HL-60 (cell line): Measurements from ENCODE around the gene IQGAP2.

ENCODE experiments used
- CTCF ChIP-seq: IDR thresholded peaks from one replicate; pipeline ENCODE4 v1.5.1; 2011; ENCODE audit warnings: low read length, control low read depth, inconsistent platforms; ENCODE audit not compliant: insufficient read depth
- GABPA ChIP-seq: IDR thresholded peaks from 2 replicates; pipeline ENCODE4 v1.6.1; 2012; ENCODE audit warnings: low read depth
- POLR2AphosphoS5 ChIP-seq: IDR thresholded peaks from 2 replicates; pipeline ENCODE4 v1.6.1; 2012; ENCODE audit warnings: low read depth
- REST ChIP-seq: IDR thresholded peaks from 2 replicates; pipeline ENCODE4 v1.6.1; 2012; ENCODE audit warnings: low read depth; ENCODE audit not compliant: insufficient replicate concordance
- SPI1 ChIP-seq: IDR thresholded peaks from 2 replicates; pipeline ENCODE4 v1.6.1; 2012; ENCODE audit warnings: low read depth, mild to moderate bottlenecking, borderline replicate concordance

DNA sequence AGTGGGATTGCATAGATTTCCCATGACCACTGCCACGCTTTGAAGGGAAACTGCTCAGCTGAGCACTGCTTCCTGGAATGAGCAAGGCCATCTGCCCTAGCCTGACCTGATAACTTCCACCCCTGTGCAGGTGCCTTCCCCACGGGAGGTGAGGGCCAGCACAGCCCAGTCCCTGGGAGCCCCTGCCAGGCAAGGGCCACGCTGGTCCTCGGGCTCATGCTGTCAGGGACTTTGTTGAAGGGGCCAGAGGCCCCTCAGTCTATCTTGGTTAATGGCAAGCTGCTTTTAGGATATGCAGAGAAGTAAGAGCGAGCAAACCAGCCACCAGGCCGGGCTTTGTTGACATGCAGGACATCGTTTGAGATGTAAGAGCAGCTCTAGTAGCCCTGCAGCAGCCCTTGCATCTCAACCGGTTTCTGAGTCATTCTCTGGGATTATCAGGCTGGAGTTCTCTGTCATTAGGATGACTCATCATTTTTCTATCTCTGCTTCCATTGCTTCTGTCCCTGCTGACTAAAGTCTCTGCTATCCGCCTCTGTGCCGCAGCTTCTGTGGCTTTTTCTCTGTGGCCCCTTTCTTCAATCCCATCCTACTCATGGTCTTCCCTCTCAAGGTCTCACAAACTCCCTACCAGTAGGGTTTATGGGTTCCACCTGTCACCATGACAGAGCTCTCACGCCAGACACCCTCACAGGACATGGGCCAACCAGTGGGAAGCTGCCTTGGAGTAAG lies 30.6 kb upstream of the IQGAP2 start:
- no peak for TF ChIP-seq CTCF
- TF ChIP-seq POLR2AphosphoS5 = no peak
- no peak for TF ChIP-seq GABPA
- TF ChIP-seq REST = no peak
- no peak for TF ChIP-seq SPI1
